Epithelial cell of esophagus (primary cell): Measurements from ENCODE around the gene PPIL6.
"Not testable (repeated sequence)": the region's sequence is repeated elsewhere in the genome, so short reads cannot be mapped to it uniquely, and the experiment has no call there.

Experiments used
- DNase-seq: peaks from one replicate; pipeline ENCODE4 v3.0.0; 2010; ENCODE audit warnings: low read depth
- H3K4me3 ChIP-seq: 2 replicates; pipeline ENCODE4 v1.5.1; 2011; ENCODE audit warnings: mild to moderate bottlenecking, low read length, control low read depth
- CTCF ChIP-seq: IDR thresholded peaks from 2 replicates; pipeline ENCODE4 v1.5.1; 2011; ENCODE audit warnings: low read depth, mild to moderate bottlenecking, low read length, control low read depth, inconsistent platforms; ENCODE audit not compliant: insufficient read depth; ENCODE audit errors: missing control alignments

PPIL6 gene

DNA sequence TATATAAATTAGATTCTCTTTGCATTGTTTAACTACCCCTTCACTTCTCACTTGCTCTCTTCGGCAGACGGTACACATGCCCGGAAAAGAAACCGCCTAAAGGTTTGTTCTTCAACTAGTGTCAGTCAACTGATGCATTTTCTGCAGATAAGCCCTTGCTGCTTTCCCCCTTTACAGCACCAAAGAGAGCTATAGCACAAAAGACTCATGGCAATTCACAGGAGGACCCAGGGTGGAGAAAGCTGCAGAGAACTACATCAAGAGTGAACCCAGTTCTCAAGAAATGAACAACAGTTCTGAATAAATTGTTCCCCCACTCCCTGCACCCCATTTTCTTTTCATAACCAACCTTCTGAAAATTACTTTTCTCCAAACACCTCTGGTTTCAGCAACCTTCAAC, 67.1 kb downstream of the PPIL6 start:
- H3K4me3 ChIP-seq = no peak overlapping the region
- TF ChIP-seq CTCF = no peak
- DNase-seq = no peak

GRCh38 chr6:109372130-109372529, 68.3 kb downstream of the PPIL6 start:
- no peak overlapping the region for H3K4me3 ChIP-seq
- DNase-seq = no peak
- TF ChIP-seq CTCF = no peak

- TF ChIP-seq CTCF = no peak
- no peak for DNase-seq
Measured at GRCh38 chr6:109370792-109371191, 69.6 kb downstream of the PPIL6 start.

GRCh38 chr6:109370336-109370735, 70.1 kb downstream of the PPIL6 start:
- no peak for DNase-seq
- no peak overlapping the region for H3K4me3 ChIP-seq
- TF ChIP-seq CTCF = no peak

More at GRCh38 chr6:109370792-109371191, 69.6 kb downstream of the PPIL6 start:
- H3K4me3 ChIP-seq = no peak overlapping the region

DNA sequence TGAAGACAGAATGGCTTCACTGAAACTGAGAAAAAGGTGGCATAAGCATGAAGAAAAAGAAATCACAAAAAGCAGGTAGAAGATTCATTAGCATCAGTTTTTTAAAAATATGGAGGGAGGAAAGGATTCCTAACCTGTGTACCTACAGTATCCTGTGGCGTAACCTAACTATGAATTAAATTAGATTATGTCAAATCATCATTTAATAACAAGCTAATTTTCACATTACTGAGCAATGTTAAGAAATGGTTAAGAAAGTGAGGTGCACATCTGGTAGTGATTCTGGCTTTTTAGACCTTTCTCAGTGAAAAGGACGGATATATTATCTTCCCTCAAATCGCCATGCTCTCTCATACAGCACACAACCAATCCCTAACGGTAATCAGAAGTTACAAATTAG, 70.7 kb downstream of the PPIL6 start:
- no peak for DNase-seq
- no peak overlapping the region for H3K4me3 ChIP-seq
- no peak for TF ChIP-seq CTCF

DNA sequence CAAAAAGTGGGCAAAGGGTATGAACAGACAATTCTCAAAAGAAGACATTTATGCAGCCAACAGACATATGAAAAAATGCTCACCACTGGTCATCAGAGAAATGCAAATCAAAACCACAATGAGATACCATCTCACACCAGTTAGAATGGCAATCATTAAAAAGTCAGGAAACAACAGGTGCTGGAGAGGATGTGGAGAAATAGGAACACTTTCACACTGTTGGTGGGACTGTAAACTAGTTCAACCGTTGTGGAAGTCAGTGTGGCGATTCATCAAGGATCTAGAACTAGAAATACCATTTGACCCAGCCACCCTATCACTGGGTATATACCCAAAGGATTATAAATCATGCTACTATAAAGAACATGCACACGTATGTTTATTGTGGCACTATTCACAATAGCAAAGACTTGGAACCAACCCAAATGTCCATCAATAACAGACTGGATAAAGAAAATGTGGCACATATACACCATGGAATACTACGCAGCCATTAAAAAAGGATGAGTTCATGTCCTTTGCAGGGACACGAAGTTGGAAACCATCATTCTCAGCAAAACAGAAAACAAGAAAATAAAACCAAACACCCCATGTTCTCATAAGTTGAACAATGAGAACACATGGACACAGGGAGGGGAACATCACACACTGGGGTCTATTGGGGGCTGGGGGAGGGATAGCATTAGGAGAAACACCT, 75.9 kb downstream of the PPIL6 start:
- H3K4me3 ChIP-seq, DNase-seq: not testable (repeated sequence)

- no peak for TF ChIP-seq CTCF
Measured at GRCh38 chr6:109363753-109364152, 76.7 kb downstream of the PPIL6 start.

More at GRCh38 chr6:109363753-109364152, 76.7 kb downstream of the PPIL6 start:
- DNase-seq = no peak
- H3K4me3 ChIP-seq = no peak overlapping the region
